ENCODE results near the gene FBRSL1.

The FBRSL1 gene

DNA sequence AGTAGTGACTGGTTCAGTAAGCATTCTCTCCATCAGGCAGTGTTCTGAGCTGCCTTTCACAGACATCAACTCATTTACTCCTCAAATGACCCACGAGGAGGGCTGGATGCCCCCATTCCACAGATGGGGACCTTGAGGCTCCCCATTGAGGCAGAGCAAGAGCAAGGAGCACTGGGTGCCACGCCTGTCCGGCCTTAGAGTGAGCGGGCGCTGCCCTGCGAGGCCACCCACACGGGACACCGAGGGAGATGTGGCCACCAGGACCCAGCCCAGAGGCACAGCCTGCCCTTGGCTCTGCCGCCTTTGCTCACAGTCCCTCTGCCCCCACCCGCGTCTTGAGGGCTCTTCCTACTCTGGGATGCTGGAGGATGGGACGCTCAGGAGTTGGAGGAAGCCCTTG is 3.0 kb downstream of the FBRSL1 start:
- Mint-ChIP-seq H3K4me1 (ENCODE audit: low read depth) (peaks cover 64% of the 10 kb centered on the region), H3K4me3 (peak overlapping the region; percentile 88), H3K27ac (no peak overlapping the region), H3K9me3 (no peaks in the 10 kb centered on the region), H3K36me3 (ENCODE audit: low read depth) (peaks cover 5% of the 10 kb centered on the region), H3K27me3 (no peaks in the 10 kb centered on the region)

DNA sequence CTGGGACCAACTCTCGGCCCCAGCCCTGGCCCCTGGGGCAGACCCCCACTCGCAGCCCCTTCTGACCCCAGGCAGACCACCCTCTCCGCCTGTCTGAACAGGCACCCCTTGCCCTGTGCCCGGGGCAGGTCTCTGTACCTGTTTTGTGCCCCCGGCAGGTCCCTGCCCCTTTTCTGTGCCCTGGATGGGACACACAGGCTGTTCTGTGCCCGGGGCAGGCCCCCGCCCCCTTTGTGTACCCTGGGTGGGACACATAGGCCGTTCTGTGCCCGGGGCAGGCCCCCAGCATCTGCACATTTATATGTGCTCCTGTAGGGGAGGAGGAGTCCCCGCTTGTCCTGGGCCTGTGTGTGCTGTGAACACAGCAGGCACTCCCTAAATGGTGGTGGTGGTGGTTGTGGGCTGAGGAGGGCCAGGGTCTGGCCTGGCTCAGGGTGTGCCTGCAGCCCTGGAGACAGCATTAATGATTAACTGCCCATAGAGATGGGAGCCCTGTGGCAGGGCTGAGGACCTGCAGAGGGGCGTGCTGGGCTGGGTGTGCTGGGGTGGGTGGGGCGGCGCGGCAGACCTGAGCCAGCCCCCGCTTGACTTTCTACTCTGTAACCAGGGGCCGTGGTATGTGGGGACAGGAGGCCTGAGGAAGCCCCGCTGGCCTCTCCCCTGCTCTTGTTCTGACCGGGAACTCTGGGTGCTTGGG is 3.7 kb downstream of the FBRSL1 start:
- Mint-ChIP-seq H3K36me3 (ENCODE audit: low read depth) (peaks cover 5% of the 10 kb centered on the region), H3K27ac (no peak overlapping the region), H3K9me3 (no peaks in the 10 kb centered on the region), H3K27me3 (no peaks in the 10 kb centered on the region), H3K4me3 (no peak overlapping the region), H3K4me1 (ENCODE audit: low read depth) (peaks cover 57% of the 10 kb centered on the region)

DNA sequence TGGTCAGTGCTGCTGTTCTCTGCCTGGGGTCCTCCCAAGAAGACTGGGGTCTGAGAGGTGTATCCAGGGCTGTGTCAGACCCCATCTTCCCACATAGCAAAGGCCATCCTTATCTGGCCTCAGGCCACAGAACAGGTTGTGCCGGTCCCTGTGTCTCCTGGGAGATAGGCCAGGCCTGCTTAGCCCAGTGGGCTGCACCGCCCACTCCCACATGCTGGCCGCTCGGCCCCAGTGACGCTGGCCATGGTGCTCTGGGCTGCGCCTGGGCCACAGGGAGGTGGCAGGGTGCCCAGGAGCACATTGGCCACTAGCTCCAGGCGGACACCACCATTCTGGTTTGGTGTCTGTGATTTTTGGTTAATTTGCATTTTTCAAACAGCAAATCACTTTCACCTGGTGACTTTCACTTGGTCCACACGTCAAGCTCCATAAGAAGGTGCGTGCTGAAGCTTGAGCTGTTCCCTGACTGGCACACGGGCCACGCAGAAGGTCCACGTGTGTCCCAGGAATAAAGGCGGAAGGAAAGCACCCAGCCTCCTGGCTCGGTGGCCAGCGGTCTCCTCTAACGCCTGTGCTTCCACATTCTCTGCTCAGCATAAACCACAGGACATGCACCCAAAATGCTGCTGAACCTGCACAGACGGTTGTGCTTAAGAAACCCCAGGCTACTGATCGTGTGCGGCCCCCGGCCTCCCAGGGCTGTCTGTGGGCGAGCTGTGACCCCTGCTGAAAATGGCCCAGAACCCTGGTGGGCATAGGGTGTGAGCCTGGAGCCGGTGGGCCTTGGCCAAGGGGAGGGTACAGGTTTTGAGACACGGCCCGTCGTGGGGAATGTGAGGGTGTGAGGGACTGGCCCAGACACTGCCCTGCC is 4.6 kb downstream of the FBRSL1 start:
- H3K27ac Mint-ChIP-seq: no peak overlapping the region

DNA sequence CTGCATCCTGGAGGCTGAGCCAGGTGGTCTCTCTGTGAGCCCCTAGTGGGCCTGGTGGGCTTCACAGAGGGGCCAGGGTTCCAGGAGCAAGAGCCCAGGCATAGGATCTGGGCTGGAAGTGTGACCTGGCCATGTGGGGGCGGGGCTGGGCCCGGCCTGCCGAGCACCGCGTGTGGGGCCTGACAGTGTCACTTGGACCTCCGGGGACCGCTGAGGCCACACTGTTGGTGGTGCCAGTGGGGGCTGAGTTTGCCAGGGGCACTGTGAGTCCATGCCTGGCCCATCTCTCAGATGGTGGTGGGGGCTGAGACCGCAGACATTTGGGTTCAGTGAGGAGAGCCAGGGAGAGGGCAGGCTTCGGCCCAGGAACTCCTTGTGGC is 5.2 kb downstream of the FBRSL1 start:
- H3K27me3 Mint-ChIP-seq: no peaks in the 10 kb centered on the region
- H3K4me1 Mint-ChIP-seq (ENCODE audit: low read depth): peaks cover 55% of the 10 kb centered on the region
- no peak overlapping the region for H3K4me3 Mint-ChIP-seq
- no peak overlapping the region for H3K27ac Mint-ChIP-seq
- peaks cover 5% of the 10 kb centered on the region for H3K36me3 Mint-ChIP-seq (ENCODE audit: low read depth)
- no peaks in the 10 kb centered on the region for H3K9me3 Mint-ChIP-seq

More for the DNA sequence above, 4.6 kb downstream of the FBRSL1 start:
- Mint-ChIP-seq H3K4me1 (ENCODE audit: low read depth) (peaks cover 53% of the 10 kb centered on the region), H3K9me3 (no peaks in the 10 kb centered on the region), H3K36me3 (ENCODE audit: low read depth) (peaks cover 5% of the 10 kb centered on the region), H3K27me3 (no peaks in the 10 kb centered on the region), H3K4me3 (no peak overlapping the region)

DNA sequence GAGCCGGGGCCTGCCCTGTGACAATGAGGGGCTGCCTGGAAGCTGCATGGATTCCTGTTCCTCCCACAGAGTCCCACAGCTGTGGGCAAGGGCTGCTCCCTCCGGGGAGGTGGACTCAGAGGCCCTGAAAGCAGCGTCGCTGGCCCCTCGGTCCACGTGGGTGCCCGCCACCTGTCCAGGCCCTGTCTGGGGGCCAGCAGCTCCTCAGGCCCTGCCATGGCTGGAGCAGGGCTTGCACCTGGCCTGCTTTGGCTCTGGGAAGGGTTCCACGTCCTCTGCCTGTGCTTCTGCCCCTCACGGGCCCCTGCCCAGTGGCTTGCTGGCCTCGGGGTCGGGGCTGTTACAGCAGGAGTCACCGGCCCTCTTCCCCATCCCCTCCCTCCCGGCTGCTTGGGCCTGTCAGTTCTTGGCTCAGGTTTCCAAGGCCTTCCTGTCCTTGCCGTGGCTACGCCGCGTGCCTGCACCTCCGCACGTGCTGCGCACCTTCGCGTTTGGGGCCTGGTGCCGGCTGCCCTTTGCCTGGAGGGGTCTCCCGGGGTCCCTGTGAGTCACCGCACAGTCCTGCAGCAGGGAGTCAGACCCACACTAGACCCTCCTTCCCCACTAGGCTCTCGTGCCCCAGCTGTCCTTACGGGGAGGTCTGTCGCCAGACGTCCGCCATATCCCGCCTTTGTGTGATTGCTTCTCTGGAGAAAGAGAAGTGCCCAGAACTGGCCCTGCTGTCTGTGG is 5.8 kb downstream of the FBRSL1 start:
- Mint-ChIP-seq H3K27ac (no peak overlapping the region), H3K27me3 (no peaks in the 10 kb centered on the region), H3K36me3 (ENCODE audit: low read depth) (peaks cover 5% of the 10 kb centered on the region), H3K4me3 (no peak overlapping the region), H3K4me1 (ENCODE audit: low read depth) (peaks cover 55% of the 10 kb centered on the region), H3K9me3 (no peaks in the 10 kb centered on the region)

DNA sequence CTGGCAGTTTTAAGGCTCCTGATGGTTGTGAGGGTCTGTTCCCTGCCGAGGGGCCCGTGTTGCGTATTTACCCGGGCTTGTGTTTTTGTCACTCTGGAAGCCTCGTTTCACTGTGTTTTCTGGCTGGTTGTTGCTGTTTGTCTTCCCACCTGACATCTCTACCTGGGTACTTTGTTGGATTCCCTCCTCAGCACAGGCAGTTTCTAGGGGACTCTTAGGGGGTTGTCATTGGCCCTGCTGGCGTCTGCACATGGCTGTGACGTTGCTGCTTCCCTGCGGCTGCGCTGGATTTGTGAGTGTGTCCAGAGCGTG is 6.4 kb downstream of the FBRSL1 start:
- Mint-ChIP-seq H3K27ac (no peak overlapping the region), H3K4me1 (ENCODE audit: low read depth) (peaks cover 52% of the 10 kb centered on the region), H3K4me3 (no peak overlapping the region), H3K36me3 (ENCODE audit: low read depth) (peaks cover 5% of the 10 kb centered on the region), H3K9me3 (no peaks in the 10 kb centered on the region), H3K27me3 (no peaks in the 10 kb centered on the region)

DNA sequence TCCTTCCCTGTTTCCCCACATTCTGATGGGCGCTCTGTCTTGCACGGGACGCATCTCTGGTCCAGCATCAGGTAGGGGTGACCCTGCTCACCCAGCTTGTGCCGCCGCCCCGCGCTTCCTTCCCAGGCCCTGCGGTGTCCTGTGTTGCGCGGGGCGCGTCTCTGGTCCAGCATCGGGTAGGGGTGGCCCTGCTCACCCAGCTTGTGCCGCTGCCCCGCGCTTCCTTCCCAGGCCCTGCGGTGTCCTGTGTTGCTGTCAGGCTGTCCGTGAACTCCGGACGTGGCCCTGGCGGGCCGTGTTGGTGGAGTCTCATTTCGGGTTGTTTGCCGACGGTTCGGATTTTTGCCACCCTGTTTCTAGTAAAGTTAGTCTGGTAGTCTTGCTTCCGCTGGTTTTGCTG is 6.8 kb downstream of the FBRSL1 start:
- Mint-ChIP-seq H3K36me3 (ENCODE audit: low read depth) (peaks cover 5% of the 10 kb centered on the region), H3K4me1 (ENCODE audit: low read depth) (peaks cover 49% of the 10 kb centered on the region), H3K9me3 (no peaks in the 10 kb centered on the region), H3K4me3 (no peak overlapping the region), H3K27me3 (no peaks in the 10 kb centered on the region), H3K27ac (no peak overlapping the region)

DNA sequence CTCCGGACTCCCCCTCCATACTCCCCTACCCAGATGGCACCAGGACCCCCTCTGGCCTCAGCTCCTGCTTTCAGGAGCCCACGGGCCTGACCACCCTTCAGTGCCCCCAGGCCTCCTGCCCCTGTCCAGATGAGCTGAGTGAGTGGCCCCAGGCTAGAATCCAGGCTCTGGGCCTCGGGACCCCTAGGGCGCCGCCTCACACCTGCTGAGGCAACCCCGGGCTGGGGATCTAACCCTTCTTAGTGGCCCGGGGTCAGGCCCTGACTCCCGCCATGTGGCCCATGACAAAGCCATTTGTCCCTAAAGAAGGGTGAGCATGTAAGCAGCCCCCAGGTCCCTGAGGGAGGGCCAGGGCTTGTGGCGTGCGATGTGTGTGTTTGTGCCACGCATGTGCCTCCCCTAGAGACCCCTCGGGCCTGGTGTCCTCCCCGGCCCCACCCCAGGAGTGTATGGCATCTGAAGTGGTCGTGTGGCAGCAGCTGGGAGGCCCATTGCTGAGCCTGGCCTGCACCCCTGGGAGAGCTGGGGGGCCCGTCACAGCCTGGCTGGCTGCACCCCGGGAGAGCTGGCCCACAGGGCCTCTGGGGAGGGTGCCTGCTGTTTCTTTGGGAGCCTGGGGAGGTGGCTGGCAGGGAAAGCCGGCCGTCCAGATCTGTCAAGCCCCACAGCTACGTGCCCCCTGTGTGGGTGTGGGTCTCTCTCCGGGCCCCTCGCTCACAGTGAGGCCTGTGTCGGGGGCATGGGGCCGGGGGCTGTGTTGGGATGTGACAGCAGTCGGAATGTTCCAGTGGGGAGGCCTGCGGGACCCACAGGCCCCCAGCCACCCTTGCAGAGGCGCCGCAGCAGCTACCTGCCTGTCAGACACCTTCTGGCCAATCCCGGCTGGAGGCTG is 7.8 kb downstream of the FBRSL1 start:
- Mint-ChIP-seq H3K27ac (no peak overlapping the region), H3K9me3 (no peaks in the 10 kb centered on the region), H3K4me1 (ENCODE audit: low read depth) (peaks cover 42% of the 10 kb centered on the region)

DNA sequence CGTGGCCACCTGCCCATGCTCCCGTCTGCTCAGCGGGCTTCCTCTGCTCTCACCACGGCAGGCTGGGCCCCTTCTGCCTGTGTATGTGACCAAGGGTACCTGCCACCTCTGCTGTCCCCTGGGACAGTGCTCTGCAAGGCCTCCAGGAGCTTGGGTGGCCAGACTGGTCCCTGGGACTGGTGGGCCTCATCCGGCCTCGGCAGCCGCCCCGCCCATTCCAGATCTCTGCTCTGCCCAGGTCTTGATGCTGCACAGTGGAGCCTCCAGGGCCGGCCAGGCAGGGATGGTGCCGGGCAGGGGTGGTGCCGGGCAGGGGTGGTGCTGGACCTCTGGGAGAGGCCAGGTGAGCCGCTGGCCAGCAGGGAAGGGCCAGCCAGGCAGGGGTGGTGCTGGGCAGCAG is 9.0 kb downstream of the FBRSL1 start:
- no peaks in the 10 kb centered on the region for H3K36me3 Mint-ChIP-seq (ENCODE audit: low read depth)
- H3K9me3 Mint-ChIP-seq: no peaks in the 10 kb centered on the region
- no peaks in the 10 kb centered on the region for H3K27me3 Mint-ChIP-seq
- H3K4me1 Mint-ChIP-seq (ENCODE audit: low read depth): peaks cover 42% of the 10 kb centered on the region
- no peak overlapping the region for H3K4me3 Mint-ChIP-seq
- H3K27ac Mint-ChIP-seq: no peak overlapping the region

More for the DNA sequence above, 7.8 kb downstream of the FBRSL1 start:
- H3K4me3 Mint-ChIP-seq: no peak overlapping the region
- no peaks in the 10 kb centered on the region for H3K27me3 Mint-ChIP-seq
- no peaks in the 10 kb centered on the region for H3K36me3 Mint-ChIP-seq (ENCODE audit: low read depth)

DNA sequence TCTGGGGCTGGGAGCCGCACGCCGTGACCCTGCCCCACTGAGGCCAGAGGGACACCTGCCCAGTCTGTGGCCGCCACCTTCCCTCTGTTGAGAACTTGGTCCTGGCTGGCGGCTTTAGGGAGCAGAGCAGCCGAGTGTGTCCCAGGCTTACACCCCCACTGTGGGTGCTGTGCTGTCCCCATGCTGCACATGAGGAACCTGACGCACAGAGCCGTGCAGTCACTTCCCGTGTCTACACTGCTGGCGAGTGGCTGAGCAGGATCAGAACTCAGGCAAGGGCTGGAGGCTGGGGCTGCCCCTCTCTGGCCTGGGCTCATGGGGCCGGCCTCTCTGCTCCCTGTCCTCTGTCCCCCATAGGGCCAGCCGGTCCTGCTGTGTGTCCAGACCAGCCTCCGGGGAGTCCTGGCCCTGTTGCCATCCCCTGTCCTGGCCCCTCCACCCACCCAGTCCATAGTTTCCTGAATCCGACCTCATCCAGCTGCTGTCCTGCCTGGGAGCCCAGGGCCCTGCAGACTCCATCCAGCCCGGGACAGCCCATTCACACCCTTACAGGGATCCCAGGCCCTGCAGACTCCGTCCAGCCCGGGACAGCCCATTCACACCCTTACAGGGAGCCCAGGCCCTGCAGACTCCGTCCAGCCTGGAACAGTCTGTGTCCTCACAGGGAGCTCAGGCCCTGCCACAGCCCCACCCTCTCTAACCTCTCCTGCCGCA is 10.3 kb downstream of the FBRSL1 start:
- no peaks in the 10 kb centered on the region for H3K27me3 Mint-ChIP-seq
- H3K4me3 Mint-ChIP-seq: no peak overlapping the region
- peaks cover 40% of the 10 kb centered on the region for H3K4me1 Mint-ChIP-seq (ENCODE audit: low read depth)
- H3K27ac Mint-ChIP-seq: no peak overlapping the region
- H3K9me3 Mint-ChIP-seq: no peaks in the 10 kb centered on the region
- H3K36me3 Mint-ChIP-seq (ENCODE audit: low read depth): no peaks in the 10 kb centered on the region

DNA sequence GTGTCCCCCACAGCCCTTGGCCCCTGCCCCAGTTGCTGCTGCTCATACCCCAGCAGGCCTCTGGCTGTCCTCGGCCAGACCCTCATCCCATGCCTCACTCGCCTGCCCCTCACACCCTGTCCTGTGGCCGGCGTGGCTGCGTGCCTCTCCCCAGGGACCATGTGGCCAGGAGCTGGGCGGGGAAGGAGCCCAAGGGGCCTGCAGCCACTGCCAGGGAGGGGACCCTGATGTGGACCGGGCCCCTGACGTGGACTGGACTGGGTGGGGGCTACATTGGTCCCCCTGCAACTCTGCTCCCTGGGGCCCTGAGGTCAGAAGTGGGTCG is 10.9 kb downstream of the FBRSL1 start:
- Mint-ChIP-seq H3K36me3 (ENCODE audit: low read depth) (no peaks in the 10 kb centered on the region), H3K27ac (no peak overlapping the region), H3K27me3 (no peaks in the 10 kb centered on the region), H3K4me1 (ENCODE audit: low read depth) (peaks cover 43% of the 10 kb centered on the region), H3K9me3 (no peaks in the 10 kb centered on the region), H3K4me3 (no peak overlapping the region)

DNA sequence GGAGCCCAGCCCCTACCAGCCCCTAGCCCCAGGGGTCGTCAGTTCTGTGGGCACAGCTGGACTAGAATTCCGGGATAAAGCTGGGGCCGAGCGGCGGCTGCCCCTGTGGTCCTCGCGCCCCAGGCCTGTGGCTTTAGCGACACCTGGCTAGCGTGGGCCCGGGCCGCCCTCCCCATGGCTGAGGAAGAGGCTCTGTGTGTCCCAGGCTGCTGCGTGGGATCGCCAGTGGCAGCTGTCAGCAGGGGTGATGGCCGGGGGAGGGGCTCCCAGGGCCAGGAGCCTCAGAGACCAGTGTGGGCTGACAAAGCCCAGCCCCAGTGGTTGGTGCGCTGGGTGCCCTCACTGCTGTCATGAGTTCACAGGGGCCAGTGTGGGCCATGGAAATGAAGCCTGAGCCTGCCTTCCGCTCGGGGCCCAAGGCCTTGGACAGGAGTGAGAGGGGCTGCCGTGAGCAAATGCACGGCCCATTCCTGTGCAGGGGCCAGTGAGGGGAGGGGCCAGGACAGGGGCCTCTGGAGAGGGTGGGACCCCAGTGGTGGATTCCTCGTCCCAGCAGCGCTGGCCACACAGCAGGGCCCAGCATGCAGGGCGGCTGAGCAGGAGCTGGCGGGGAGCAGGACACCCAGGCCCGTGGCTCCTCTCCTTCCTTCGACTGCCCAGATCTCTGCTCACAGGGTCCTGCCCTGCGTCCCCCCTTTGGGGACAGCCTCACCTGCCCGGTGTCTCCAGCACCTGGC is 11.4 kb downstream of the FBRSL1 start:
- no peaks in the 10 kb centered on the region for H3K9me3 Mint-ChIP-seq
- H3K4me1 Mint-ChIP-seq (ENCODE audit: low read depth): peaks cover 45% of the 10 kb centered on the region
- no peak overlapping the region for H3K4me3 Mint-ChIP-seq
- no peaks in the 10 kb centered on the region for H3K36me3 Mint-ChIP-seq (ENCODE audit: low read depth)
- H3K27me3 Mint-ChIP-seq: no peaks in the 10 kb centered on the region
- no peak overlapping the region for H3K27ac Mint-ChIP-seq

DNA sequence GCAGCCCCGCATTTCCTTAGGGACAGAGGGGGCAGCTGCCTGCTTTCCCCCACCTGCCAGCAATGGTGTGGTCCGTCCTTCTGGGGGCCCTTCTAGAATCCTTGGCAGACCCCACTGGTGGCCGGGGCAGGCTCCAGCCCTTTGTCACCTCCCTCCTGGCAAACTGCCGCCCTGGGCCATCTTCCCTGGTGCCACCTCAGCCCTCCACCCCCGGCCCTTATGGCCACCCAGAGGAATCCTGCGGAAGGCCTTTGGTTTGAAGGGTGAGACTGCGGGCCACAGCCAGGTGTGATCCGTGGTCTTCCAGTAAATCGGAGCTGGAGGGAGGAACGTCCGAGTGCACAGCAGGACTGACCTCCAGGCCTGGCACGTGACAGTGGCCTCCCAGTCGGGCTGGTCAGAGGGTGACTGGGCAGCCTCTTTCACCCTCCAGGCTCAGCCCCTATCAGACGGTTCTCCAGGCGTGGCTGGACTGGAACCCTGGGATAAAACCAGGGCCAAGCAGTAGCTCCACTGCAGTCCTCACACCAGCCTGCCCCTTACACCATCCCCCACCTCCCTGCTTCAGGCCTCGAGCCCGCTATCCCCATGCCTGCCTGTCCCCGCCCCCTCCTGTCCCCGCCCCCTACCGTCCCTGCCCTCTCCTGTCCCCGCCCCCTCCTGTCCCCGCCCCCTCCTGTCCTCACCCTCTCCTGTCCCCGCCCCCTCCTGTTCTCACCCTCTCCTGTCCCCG is 12.4 kb downstream of the FBRSL1 start:
- H3K4me3 Mint-ChIP-seq: no peak overlapping the region
- no peaks in the 10 kb centered on the region for H3K27me3 Mint-ChIP-seq
- H3K9me3 Mint-ChIP-seq: no peaks in the 10 kb centered on the region
- H3K27ac Mint-ChIP-seq: no peak overlapping the region
- peaks cover 47% of the 10 kb centered on the region for H3K4me1 Mint-ChIP-seq (ENCODE audit: low read depth)
- no peaks in the 10 kb centered on the region for H3K36me3 Mint-ChIP-seq (ENCODE audit: low read depth)
